HG02678 (cell line): ENCODE data around the gene CAVIN4.

ENCODE experiments used
- ATAC-seq: cut with Tn5 transposase; IDR thresholded peaks from one replicate; pipeline ENCODE4 v1.9.1; 2021; ENCODE audit warnings: mild to moderate bottlenecking, moderate library complexity; ENCODE audit not compliant: unreplicated experiment

The CAVIN4 gene, protein sequence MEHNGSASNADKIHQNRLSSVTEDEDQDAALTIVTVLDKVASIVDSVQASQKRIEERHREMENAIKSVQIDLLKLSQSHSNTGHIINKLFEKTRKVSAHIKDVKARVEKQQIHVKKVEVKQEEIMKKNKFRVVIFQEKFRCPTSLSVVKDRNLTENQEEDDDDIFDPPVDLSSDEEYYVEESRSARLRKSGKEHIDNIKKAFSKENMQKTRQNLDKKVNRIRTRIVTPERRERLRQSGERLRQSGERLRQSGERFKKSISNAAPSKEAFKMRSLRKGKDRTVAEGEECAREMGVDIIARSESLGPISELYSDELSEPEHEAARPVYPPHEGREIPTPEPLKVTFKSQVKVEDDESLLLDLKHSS

DNA sequence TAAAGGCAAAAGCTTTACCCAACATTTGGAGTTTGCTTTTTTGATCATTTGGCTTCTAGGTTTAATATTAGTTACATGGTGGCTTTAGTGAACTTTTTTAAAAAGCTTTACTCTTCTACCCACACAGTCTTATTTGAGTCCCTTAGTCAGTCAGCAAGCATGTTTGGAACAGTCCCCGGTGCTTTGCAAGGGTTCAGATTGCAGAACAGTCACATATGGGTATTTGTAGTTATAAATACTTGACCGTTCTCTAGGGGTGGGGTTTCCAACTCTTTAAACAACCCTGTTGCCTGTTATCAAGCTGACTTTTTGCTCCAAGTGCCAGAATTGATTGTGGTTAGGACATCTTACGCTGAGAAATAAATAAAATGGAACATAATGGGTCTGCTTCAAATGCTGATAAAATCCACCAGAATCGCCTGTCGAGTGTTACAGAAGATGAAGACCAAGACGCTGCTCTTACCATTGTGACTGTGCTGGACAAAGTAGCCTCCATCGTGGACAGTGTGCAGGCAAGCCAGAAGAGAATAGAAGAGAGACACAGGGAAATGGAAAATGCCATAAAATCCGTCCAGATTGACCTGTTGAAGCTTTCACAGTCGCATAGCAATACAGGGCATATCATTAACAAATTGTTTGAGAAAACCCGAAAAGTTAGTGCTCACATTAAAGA lies at the start of gene CAVIN4:
Gene CAVIN4 (plus strand): TSS at position 304 of the 673 bp plus-strand sequence. CDS start 65 bp downstream, at position 369.
- ATAC-seq: no peak

DNA sequence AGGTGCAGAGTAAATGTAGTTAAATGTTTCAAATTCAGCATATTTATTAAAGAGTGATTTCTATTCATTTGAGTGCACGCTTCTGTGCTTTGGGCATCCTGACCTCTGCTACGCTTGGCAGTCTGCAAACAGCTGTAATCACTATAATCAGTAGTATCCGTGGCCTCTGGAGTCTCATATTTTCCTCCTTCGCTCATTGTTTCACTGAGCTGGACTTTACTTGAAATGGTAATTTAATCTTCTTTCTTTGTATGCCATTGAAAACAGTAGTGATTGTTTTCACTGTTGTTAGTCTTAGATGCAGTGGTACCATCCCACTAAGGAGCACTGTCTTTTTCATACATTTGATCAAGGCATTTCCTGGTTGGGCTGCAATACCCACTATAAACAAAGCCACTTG lies 43.5 kb upstream of the CAVIN4 start:
- ATAC-seq: no peak

DNA sequence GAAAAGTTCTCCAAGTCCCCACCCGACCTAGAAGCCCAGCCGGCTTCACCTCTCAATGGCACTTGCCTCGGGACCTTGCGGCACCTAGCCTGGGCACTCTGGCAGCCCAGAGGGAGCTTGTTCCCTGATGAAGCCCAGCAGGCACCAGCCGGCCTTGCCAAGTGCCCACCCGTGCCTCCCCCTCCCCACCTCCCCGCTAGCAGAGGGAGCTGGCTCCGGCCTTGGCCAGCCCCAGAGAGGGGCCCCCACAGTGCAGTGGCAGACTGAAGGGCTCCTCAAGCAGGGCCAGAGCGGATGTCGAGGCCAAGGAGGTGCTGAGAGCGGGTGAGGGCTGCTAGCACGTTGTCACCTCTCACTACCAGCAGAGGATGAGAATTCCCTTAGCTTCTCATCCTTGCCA lies 37.6 kb upstream of the CAVIN4 start:
- ATAC-seq: no peak

DNA sequence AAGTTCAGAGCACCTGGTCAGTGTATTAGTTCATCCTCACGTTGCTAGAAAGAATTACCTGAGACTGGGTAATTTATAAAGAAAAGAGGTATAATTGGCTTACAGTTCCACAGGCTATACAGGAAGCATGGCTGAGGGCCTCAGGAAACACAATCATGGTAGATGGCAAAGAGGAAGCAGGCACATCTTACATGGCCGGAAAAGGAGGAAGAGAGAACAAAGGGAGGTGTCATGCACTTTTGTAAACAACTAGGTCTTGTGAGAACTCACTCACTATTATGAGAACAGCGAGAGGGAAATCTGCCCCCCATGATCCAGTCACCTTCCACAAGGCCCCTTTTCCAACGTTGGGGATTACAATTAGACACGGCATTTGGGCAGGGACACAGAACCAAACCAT lies 28.8 kb upstream of the CAVIN4 start:
- no peak for ATAC-seq

DNA sequence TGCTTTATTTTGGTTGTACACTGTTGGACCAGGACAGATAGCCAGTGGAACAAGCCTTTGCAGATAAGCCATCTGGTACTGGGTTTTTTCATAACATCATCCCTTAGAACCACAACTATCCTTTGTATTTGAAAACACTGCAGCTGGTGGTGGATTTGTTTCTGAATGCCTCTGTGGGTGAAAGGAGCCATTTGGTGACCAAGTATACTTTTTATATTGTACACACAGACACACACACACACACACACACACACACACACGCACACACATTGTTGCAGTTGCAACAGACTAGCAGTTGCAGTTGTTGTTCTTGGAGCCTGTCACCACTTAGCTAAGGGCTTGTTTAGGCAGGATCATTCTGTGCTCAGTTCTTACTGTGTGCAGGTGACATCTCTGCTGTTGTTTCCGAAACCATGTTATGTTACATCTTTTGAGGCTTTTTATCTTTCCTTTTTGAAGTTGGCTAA lies 22.9 kb upstream of the CAVIN4 start:
- ATAC-seq: no peak

DNA sequence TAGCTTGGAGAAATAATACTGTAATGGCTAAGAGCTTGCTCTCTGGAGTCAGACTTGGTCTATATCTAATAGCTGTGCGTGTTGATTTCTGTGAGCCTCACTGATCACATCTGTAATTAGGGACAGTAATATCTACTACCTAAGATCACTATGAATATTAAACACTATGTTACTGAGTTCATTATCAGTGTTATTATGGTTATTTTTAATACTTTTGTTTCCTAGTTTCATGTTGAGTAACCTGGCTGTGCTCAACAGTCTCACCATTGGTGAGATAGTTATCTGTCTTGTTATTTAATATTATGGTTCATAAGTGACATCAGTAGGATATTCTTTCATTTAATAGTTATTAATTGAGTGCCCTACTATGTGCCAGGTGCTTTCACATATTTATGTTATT lies 22.4 kb upstream of the CAVIN4 start:
- ATAC-seq: no peak

DNA sequence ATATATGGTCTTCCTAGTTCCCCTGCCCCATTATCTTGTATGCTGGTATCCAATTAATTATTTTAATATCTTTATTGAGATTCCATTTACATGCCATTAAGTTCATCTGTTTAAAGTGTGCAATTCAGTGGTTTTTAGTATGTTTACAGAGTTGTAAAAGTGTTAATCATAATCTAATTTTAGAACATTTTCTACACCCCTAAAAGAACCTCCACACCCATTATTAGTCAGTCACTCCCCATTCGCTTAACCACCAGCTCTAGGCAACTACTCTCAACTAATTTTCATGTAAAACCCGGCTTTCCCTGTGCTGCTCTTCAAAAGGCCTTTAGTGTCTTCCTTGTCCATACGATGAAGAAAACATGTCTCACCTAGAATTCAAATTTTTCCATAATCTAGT lies 20.8 kb upstream of the CAVIN4 start:
- ATAC-seq: no peak

DNA sequence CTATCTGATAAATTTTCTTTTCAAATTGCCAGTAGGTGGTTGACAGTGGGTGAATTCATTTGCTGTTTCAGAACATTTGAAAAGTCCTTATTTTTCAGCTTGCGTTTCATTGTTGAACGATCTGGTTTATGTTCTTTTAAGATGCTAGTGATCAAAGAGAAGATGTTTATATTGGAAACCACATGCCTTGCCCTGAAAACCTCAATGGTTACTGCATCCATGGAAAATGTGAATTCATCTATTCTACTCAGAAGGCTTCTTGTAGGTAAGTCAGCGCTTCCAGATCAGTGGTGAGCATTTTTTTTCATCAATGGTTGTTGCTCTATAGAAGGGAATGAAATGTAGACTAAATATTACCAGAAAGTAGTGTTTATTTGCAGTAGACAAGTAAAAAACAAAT lies 16.6 kb upstream of the CAVIN4 start:
- ATAC-seq: no peak

DNA sequence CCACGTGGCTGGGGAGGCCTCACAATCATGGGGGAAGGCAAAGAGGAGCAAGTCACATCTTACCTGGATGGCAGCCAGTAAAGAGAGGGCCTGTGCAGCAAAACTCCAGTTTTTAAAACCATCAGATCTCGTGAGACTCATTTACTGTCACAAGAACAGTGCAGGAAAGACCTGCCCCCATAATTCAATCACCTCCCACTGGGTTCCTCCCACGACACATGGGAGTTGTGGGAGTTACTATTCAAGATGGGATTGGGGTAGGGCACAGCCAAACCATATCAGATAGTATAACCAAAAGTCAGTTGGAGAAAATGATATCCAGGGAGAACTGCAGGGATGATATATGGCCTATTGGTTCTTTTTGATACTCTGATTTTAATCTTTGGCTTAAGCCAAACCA lies 10.0 kb upstream of the CAVIN4 start:
- no peak for ATAC-seq

DNA sequence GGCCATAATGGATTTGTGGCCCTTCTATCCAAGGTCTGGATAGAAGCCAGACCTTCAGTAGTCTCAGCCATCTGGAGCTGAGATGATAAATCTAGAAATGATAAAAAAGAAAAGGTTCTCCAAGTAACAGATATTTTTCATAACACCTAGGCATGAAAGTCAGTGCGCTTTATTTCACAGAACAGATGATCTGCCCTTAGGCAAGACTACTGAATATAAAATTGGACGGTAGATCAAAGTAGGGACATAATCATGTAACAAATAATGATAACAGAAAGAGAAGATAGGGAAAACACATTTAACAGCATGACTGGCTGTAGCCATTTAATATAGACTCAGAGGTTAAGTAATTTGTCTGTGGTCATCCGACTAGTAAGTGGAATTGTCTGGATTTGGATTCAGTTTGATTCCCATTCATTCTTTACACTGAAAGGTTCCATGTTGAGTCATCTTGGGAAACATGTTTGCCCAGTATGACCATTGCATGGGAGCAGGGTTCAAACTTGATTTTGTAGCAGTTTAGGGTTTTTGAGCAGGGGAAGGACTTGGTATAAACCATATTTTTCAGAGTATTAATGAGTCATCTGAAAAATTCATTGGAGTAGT lies 4.1 kb upstream of the CAVIN4 start:
- no peak for ATAC-seq

DNA sequence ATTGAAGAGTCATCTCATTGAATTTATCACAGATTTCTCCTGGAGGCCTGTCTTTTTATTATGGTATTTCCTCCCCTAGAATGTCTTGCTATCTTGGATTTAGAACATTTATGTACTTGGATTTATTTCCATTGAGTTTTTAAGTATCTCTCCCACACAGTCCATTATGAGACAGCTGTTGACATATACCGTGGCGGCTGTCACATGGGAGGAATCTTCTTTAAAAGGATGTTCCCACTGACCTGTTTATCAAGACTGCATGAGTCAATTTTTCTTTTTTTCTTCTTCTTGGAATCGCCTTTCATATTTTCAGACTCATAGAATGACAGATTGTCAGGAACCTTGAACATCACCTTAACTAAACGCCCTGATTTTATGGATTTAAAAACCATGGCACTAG lies 2.9 kb upstream of the CAVIN4 start:
- ATAC-seq: no peak

DNA sequence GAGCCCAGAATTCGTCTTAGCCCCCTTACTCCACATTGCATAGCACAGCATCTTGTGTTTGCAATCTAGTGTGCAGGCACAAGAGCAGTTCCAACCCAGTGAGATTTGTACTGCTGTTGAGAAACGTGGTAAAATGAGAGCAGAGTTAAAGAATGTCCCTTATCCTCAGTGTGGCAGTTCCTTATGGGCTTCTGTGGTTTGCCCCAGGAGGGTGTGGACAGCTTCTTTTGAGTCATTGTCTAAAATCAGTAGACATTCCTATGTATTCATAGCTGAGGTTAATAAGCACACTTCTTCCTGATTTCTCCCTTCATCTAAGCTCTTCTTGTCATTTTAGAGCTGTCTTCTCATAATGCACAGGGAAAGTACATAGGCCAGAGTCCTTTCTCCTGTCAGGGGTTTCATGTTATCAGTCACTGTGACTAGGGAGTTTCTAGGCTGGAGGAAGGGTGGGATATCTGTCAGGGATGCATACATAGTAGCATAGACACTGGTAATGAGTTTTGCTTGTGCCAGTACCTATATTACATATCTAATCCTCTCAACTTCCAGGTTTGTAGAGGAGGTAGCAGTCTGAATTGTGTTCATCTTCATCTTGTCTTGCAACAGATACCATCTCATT lies 2.0 kb upstream of the CAVIN4 start:
- no peak for ATAC-seq

DNA sequence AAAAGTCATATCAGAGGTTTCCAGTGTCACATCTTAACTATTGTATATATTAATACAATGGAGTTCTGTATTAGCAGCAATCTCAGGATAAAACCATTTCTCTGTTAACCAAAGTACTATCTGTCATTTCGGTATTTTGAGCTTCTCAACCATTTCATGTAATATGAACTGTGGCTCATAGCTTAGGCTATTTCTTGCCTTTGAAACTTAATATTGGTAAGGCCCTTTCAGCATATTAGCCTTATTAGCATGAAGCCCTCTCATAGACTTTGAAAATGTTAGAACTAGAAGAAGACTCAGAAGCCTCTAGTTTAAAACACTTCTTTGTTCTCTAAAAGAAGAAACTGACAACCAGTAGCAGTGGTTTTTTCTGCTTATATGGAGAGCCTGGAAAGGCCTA lies 731 bp downstream of the CAVIN4 start:
- ATAC-seq: no peak

DNA sequence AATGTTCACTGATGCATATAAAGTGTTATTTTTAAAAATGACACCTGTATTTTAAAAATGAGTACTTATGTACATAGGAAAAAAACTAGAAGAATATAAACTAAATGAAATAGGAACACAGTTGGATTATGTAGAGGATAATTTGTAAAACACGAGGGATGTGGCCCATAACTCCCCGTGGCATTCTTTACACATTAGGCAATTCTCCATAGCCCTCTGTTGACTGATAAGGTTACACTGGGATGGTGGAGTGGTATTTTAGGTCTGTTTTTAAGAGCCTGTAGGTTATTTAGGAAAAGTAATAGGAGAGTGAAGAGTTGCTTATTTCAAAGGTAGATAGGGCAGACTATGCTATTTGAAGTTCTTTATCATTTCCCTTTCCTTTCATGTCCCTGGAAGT lies 1.8 kb downstream of the CAVIN4 start:
- ATAC-seq: no peak

DNA sequence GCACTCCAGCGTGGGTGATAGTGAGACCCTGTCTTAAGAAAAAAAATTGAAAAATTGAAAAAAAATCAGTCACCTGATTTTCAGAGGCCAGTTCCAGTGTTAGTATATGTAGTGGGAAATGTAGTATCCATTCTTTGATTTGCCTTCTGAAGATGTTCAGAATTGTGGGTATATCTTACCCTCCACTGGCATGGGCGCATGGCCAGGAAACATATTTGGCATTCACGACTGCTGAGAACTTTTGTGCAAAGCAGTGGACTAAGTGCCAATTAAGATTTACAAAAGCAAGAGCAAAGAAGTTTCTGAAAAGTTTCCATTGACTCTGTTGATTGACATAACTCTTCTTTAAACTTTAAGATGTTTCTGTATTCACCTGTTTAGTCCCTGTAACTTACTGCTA lies 2.4 kb downstream of the CAVIN4 start:
- ATAC-seq: no peak

DNA sequence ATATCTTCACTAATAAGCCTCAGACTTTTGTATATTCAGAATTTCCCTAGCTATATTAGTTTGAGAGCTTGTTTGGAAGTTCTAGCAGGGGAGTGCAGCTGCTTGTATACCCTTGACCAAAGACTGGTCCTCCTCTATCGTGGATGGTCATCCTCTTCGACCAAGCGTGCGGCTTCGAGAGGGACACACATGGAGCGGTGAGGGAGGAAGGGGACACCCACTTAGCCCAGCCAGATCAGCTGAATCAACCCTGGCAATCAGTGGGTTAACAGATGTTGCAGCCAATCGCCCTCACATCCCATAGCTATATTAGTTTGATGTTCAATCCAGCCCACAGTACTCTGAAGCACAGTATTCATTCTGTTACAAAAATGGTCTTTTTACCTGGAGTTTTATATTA lies 3.2 kb downstream of the CAVIN4 start:
- no peak for ATAC-seq

DNA sequence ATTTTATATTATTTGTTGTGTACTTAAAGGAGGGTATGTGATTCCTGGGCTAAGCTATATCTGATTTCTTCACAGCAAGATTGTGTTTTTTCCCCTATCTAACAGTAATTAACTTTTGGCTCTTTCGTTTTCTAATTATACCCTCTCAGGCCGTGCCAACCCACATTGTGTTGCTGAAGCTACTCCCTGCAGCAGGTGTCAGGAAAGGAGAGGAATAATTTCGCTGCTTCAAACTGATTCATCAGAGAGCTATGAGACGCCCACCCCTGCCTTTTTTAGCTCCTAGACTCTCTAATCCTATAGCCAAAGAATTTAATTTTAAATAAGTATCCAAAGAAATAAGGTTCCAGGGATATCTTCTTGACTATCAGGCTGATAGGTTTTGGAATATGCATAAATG lies 3.8 kb downstream of the CAVIN4 start:
- no peak for ATAC-seq

DNA sequence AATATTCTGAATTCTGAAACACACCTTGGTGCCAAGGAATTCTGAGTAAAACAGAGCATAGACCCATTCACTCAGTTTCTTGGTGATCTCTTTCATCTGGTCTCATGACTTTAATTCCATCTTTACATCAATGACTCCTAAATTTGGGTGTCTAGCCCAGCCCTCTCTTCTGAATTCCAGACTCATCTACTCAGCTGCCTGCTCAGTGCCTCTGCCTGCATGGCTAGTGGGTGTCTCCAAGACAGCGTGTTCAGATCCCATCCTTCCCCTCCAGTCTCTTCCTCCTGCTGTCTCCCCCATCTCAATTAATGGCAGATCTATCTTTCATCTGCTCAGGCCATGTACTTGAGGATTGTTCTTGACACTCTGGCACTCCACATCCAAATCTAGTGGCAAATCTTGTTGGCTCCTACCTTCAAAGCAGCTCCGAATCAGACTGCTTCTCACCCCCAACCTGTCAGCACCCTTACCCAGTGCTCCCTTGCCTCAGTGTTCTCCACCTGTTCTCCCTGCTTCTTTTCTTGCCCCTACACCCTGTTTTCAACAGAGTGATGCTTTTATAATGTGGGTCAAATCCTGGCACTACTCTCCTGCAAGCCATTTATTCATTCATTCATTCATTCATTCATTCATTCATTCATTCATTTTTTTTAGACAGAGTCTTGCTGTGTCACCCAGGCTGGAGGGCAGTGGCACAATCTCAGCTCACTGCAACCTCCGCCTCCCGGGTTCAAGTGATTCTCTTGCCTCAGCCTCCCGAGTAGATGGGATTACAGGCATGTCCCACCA lies 5.3 kb downstream of the CAVIN4 start:
- ATAC-seq: no peak

DNA sequence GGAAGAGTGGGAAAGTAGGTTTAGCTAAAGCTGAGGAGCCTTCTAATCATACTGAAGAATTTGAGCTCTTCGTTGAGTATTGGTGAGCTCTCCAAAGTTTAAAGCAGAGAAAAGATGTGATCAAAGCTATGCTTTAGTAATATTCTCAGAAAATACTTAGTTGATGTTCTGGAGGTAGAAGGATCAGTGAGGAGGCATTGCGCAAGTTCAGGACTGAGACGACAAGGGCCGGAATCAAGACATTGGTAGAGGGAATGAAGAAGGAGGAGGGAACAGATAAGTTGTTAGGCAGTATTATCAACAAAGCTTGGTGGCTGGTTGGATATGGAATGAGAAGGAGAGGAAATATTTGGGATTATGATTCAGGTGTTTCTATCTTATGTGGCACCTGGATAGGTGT lies 7.1 kb downstream of the CAVIN4 start:
- ATAC-seq: no peak

DNA sequence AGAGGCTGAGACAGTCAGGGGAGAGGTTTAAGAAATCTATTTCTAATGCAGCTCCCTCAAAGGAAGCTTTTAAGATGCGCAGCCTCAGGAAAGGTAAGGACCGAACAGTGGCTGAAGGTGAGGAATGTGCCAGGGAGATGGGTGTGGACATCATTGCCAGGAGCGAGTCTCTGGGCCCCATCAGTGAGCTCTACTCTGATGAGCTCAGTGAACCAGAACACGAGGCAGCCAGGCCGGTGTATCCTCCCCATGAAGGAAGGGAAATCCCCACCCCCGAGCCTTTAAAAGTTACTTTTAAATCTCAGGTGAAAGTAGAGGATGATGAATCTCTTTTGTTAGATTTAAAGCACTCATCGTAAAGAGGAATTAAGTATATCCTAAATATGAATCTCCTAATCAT lies 8.2 kb downstream of the CAVIN4 start:
- no peak for ATAC-seq

DNA sequence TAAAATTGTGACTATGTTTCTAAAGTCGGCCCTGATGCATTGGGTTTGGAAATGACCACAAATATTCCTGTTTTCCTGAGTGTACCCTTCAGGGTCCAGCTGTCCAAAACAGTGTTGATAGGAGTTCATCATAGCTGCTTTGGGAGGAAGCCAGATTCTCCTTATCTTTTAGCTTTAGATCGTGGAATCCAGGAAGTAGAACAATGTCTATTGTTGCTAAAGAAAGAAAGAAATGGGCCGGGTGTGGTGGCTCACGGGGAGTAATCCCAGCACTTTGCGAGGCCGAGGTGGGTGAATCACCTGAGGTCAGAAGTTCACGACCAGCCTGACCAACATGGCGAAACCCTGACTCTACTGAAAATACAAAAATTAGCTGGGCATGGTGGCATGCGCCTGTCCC lies 9.5 kb downstream of the CAVIN4 start:
- ATAC-seq: no peak
